K562 (cell line): ENCODE data around the gene SEPTIN12. TPM values are rescaled to one million over a fixed set of nuclear protein-coding genes. Genes with fewer than 3 reads are reported as not detected.
A peak's percentile ranks its signal among the peaks of the same experiment; 100 is the strongest.

Source experiments
- ATAC-seq: fragments of 200-7000 bp; cut with Tn5 transposase; 3 replicates; pipeline ENCODE4 v1.9.1; 2020; ENCODE audit warnings: moderate library complexity
- BruUV-seq: library from RNA; stranded (reverse); fragments of 400-500 nt; replicated peaks from 2 replicates; lab custom pipeline; 2021; lab: Mats Ljungman, UMichigan
- CTCF ChIA-PET: fragments of 300-600 bp; formaldehyde crosslinking; extraction: SDS; loops from one replicate; lab custom pipeline; 2021; ENCODE audit warnings: low intra/inter-chr PET ratio; lab: Yijun Ruan, JAX
- POLR2A ChIA-PET: fragments of 300-600, 350-650 bp; sonication (Branson Sonifier 250); formaldehyde crosslinking; extraction: SDS; loops from one replicate; lab custom pipeline; 2021; ENCODE audit warnings: antibody characterized with exemption, inconsistent platforms; lab: Yijun Ruan, JAX
- DNase-seq, 4 experiments: peaks; one replicate each; pipeline versions ENCODE4 v3.0.0 to v3.0.0-alpha.2; 2011 to 2018; ENCODE audit warnings: low spot score in 3 of 4, mixed read lengths in 3 of 4; ENCODE audit errors: extremely low read depth in 1 of 4
- FAIRE-seq: peaks from 2 replicates; lab custom pipeline; 2011; peaks lifted over from hg19 to GRCh38; lab: Jason Lieb, UNC
- H2AFZ ChIP-seq: 2 replicates; pipeline ENCODE4 v1.6.0; 2011; ENCODE audit warnings: low read depth, low read length, control low read depth, inconsistent platforms
- H3K27ac ChIP-seq: fragments of 200-600 bp; 3 replicates; pipeline ENCODE4 v1.8.0; 2011; ENCODE audit warnings: low read depth, mild to moderate bottlenecking, control low read depth, inconsistent platforms, low read length, moderate library complexity, mixed read lengths; ENCODE audit errors: extremely low read depth
- H3K27me3 ChIP-seq, 2 experiments: fragments of 300-600 bp in 1 of 2; 2 replicates in 1 of 2; 3 replicates in 1 of 2; pipeline versions ENCODE4 v1.6.0 to v1.8.0; 2011; ENCODE audit warnings: inconsistent platforms in 2 of 2, low read length in 2 of 2, mild to moderate bottlenecking in 1 of 2, mixed read lengths in 1 of 2, moderate library complexity in 1 of 2; ENCODE audit not compliant: control insufficient read depth in 2 of 2, insufficient read depth in 2 of 2
- H3K36me3 ChIP-seq: fragments of 300-600 bp; 3 replicates; pipeline ENCODE4 v1.8.0; 2011; ENCODE audit warnings: mild to moderate bottlenecking, low read length, inconsistent platforms; ENCODE audit not compliant: control insufficient read depth, insufficient read depth
- H3K4me1 ChIP-seq, 2 experiments: fragments of 200-600 bp in 1 of 2; replicated peaks in 1 of 2; 2 replicates in 1 of 2; 3 replicates in 1 of 2; pipeline versions ENCODE4 v1.5.1 to v1.8.0; 2011; ENCODE audit warnings: inconsistent platforms in 2 of 2, low read length in 2 of 2, mild to moderate bottlenecking in 1 of 2, mixed read lengths in 1 of 2, moderate library complexity in 1 of 2; ENCODE audit not compliant: control insufficient read depth in 2 of 2, insufficient read depth in 2 of 2
- H3K4me2 ChIP-seq: 2 replicates; pipeline ENCODE4 v1.6.1; 2011; ENCODE audit warnings: low read length, control low read depth, inconsistent platforms, mixed read lengths; ENCODE audit not compliant: insufficient read depth
- H3K4me3 ChIP-seq: fragments of 200-600 bp; sonication (generic), shearing (Covaris generic); 2 replicates; pipeline ENCODE4 v1.5.1; 2016; ENCODE audit warnings: control low read depth, inconsistent platforms
- H3K79me2 ChIP-seq: fragments of 200-600 bp; 3 replicates; pipeline ENCODE4 v1.8.0; 2011; ENCODE audit warnings: low read length, inconsistent platforms; ENCODE audit not compliant: control insufficient read depth, insufficient read depth
- H3K9ac ChIP-seq, 2 experiments: 2 replicates each; pipeline versions ENCODE4 v1.6.0 to v1.6.1; 2011; ENCODE audit warnings: low read depth in 2 of 2, low read length in 2 of 2, control low read depth in 1 of 2, inconsistent platforms in 1 of 2, mild to moderate bottlenecking in 1 of 2, mixed read lengths in 1 of 2; ENCODE audit not compliant: insufficient read depth in 1 of 2
- H3K9me1 ChIP-seq: one replicate; pipeline ENCODE4 v1.6.0; 2011; ENCODE audit warnings: inconsistent platforms, mild to moderate bottlenecking, low read length, moderate library complexity; ENCODE audit not compliant: control insufficient read depth, insufficient read depth
- H3K9me3 ChIP-seq: replicated peaks from 2 replicates; pipeline ENCODE4 v1.5.1; 2011; ENCODE audit warnings: low read depth, low read length, inconsistent platforms; ENCODE audit not compliant: control insufficient read depth, insufficient read depth
- H4K20me1 ChIP-seq: replicated peaks from 2 replicates; pipeline ENCODE4 v1.6.1; 2011; ENCODE audit warnings: low read length, inconsistent platforms, mixed read lengths; ENCODE audit not compliant: control insufficient read depth, insufficient read depth
- BHLHE40 ChIP-seq: IDR thresholded peaks from 2 replicates; pipeline ENCODE4 v1.6.1; 2011; ENCODE audit warnings: low read length, improper control_type of control experiment
- CREB5 ChIP-seq: fragments of 250-450 bp; sonication (Bioruptor Pico); IDR thresholded peaks from 2 replicates; pipeline ENCODE4 v1.5.0; 2020; ENCODE audit warnings: mild to moderate bottlenecking
- PHB ChIP-seq: fragments of 250-450 bp; sonication (Bioruptor Pico); IDR thresholded peaks from 2 replicates; pipeline ENCODE4 v1.5.0; 2021
- RAD51 ChIP-seq: fragments of 450-650 bp; IDR thresholded peaks from 2 replicates; pipeline ENCODE4 v1.7.1; 2016; ENCODE audit warnings: low read depth, mild to moderate bottlenecking, borderline replicate concordance
- TFE3 ChIP-seq: fragments of 450-650 bp; formaldehyde crosslinking; IDR thresholded peaks from 2 replicates; pipeline ENCODE4 v1.4.0; 2020; ENCODE audit warnings: mild to moderate bottlenecking, mixed read lengths
- TOE1 ChIP-seq, 2 experiments: fragments of 450-650 bp in 1 of 2; sonication (generic) in 1 of 2; formaldehyde crosslinking in 1 of 2; IDR thresholded peaks; 2 replicates each; pipeline versions ENCODE4 v1.7.1 to v1.8.0; 2016 to 2022; ENCODE audit warnings: borderline replicate concordance in 2 of 2, mild to moderate bottlenecking in 2 of 2, antibody characterized with exemption in 1 of 2, inconsistent platforms in 1 of 2, low read depth in 1 of 2, missing genetic modification reagents in 1 of 2, moderate library complexity in 1 of 2
- ZBTB1 ChIP-seq: sonication (generic); formaldehyde crosslinking; IDR thresholded peaks from 2 replicates; pipeline ENCODE4 v1.8.1; 2023; ENCODE audit warnings: missing genetic modification reagents, low read depth, mild to moderate bottlenecking, borderline replicate concordance
- ZBTB33 ChIP-seq: sonication (generic); formaldehyde crosslinking; IDR thresholded peaks from 2 replicates; pipeline ENCODE4 v1.8.1; 2023; ENCODE audit warnings: mild to moderate bottlenecking, missing genetic modification reagents
- WGBS: fragments of 100-300 bp; shearing (Covaris generic); methylation state at CpG from one replicate; pipeline ENCODE4 v1.1.6; 2016; ENCODE audit warnings: low coverage, mixed read lengths; ENCODE audit not compliant: insufficient coverage; ENCODE audit errors: missing lambda C conversion rate; 5-methylcytosine and 5-hydroxymethylcytosine counted together
- in situ Hi-C: fragments of 300-500 bp; cut with MboI; formaldehyde crosslinking; loops from 4 replicates; pipeline ENCODE4 v1.15.0; 2018; ENCODE audit warnings: inconsistent platforms, mixed read lengths
- intact Hi-C: fragments of 100-400 bp; cut with micrococcal nuclease; formaldehyde crosslinking; loops from 2 replicates; pipeline ENCODE4 v1.14.2; 2022
- polyA plus RNA-seq, 8 experiments: library from polyadenylated mRNA; depleted of rRNA in 4 of 8; stranded (reverse) in 5 of 8; unstranded in 3 of 8; fragments of >200 nt; fragmentation: Nextera tagmentation in 2 of 8; fragmentation: Illumina TruSeq in 1 of 8; extraction: Ambion mirVana in 2 of 8; extraction: Trizol in 1 of 8; gene quantifications; 2 replicates each; pipeline versions ENCODE4 v1.2.1 to v1.2.3, GENCODE V29; 2011 to 2014; ENCODE audit warnings: inconsistent platforms in 1 of 8, missing spikeins in 1 of 8
- total RNA-seq, 7 experiments: library from RNA; depleted of rRNA in 6 of 7; stranded (reverse); fragments of >200 nt in 6 of 7; fragmentation: Illumina TruSeq in 2 of 7; extraction: Trizol in 2 of 7; gene quantifications; 2 replicates each; pipeline versions ENCODE4 v1.2.1 to v1.2.3, GENCODE V29; 2011 to 2021; ENCODE audit warnings: low replicate concordance in 1 of 7

SEPTIN12 gene
- total and polyA plus RNA-seq, 9 of the 15 experiments (the other 6 are each of a cell fraction or from before 2014, with no cell fraction given): not detected

- intact Hi-C loops (loop anchor here (2.0 kb wide), 1 partner anchor 81 kb away; the partner anchor contains the start of genes GLYR1 and UBN1), in situ Hi-C loops (no loop called here)
- peak overlapping the region; percentile 82 for H3K4me2 ChIP-seq
- POLR2A ChIA-PET: interaction anchor here (1.3 kb wide), 2 partner anchors 10 to 31 kb away, joined by 3 to 9 read pairs; partner anchors contain the start of genes ANKS3 and DNAAF8
- peaks cover 21 to 50% of the 10 kb centered on the region in 2 experiments for H3K4me1 ChIP-seq
- no peaks in the 10 kb centered on the region for H4K20me1 ChIP-seq
- no peaks in the 10 kb centered on the region for H3K27me3 ChIP-seq
- TF ChIP-seq RAD51: peak; percentile 41; the same call in 1 of the 2 replicates
- peak; percentile 87 for TF ChIP-seq ZBTB33 (CRISPR knock-in tag)
- no peak for TF ChIP-seq PHB (CRISPR knock-in tag)
- peak; percentile 65; the same call in 1 of the 2 replicates for TF ChIP-seq BHLHE40
- no peak for TF ChIP-seq CREB5
- peak; percentile 72; the same call in 1 of the 2 replicates for TF ChIP-seq TOE1 (IDR thresholded peaks at IDR 0.05; ENCODE audit: borderline replicate concordance)
- no peak for TF ChIP-seq TOE1 (CRISPR knock-in tag; IDR thresholded peaks at IDR 0.05; ENCODE audit: borderline replicate concordance, low read depth)
- TF ChIP-seq TFE3 (CRISPR knock-in tag): peak; percentile 53
- no peak for TF ChIP-seq ZBTB1 (CRISPR knock-in tag)
- H3K79me2 ChIP-seq: peaks cover 21% of the 10 kb centered on the region
- peak overlapping the region; percentile 84; the same call in 1 of the 2 replicates for H2AFZ ChIP-seq
- H3K4me3 ChIP-seq: peak overlapping the region; percentile 94
- CTCF ChIA-PET: no interaction called here
- H3K36me3 ChIP-seq: peaks cover 38% of the 10 kb centered on the region; the same call in 2 of the 3 replicates
- DNase-seq (no peak), ATAC-seq (no peak), FAIRE-seq (no peak)
- H3K9me3 ChIP-seq: no peaks in the 10 kb centered on the region
- peak overlapping the region; percentile 88 to 97 for H3K9ac ChIP-seq
- H3K9me1 ChIP-seq: no peaks in the 10 kb centered on the region
- peak overlapping the region; percentile 84; the same call in 2 of the 3 replicates for H3K27ac ChIP-seq
- WGBS: 71% methylated on average over 21 of the region's 26 CpGs
- no TSS peak for BruUV-seq
Observed at GRCh38 chr16:4765511-4766474, 22.4 kb downstream of the SEPTIN12 start.
